HepG2 (cell line): ENCODE measurements around the gene KRT79. TPM values are rescaled to one million over a fixed set of nuclear protein-coding genes. Genes with fewer than 3 reads are reported as not detected.

Source experiments
- ATAC-seq: fragments of 200-7000 bp; cut with Tn5 transposase; 3 replicates; pipeline ENCODE4 v1.9.1; 2020; ENCODE audit warnings: mild to moderate bottlenecking, moderate library complexity
- BruUV-seq: library from RNA; stranded (reverse); fragments of 400-500 nt; replicated peaks from 2 replicates; lab custom pipeline; 2021; lab: Mats Ljungman, UMichigan
- CTCF ChIA-PET: fragments of 300-600 bp; formaldehyde crosslinking; extraction: SDS; loops from one replicate; lab custom pipeline; 2021; ENCODE audit warnings: low total read pairs, inconsistent platforms, low intra/inter-chr PET ratio; lab: Yijun Ruan, JAX
- POLR2A ChIA-PET: fragments of 350-600 bp; sonication (Branson Sonifier 250); formaldehyde crosslinking; loops from one replicate; lab custom pipeline; 2020; ENCODE audit warnings: antibody characterized with exemption, inconsistent platforms; lab: Yijun Ruan, JAX
- DNase-seq: peaks from one replicate; pipeline ENCODE4 v3.0.0-alpha.2; 2015; ENCODE audit warnings: low spot score
- FAIRE-seq: peaks from 3 replicates; lab custom pipeline; 2011; peaks lifted over from hg19 to GRCh38; lab: Jason Lieb, UNC
- H2AFZ ChIP-seq: one replicate; pipeline ENCODE4 v1.6.1; 2011; ENCODE audit warnings: low read length, inconsistent platforms
- H3K27ac ChIP-seq: fragments of 300-600 bp; 3 replicates; pipeline ENCODE4 v1.8.0; 2011; ENCODE audit warnings: mixed run types, mild to moderate bottlenecking, mixed read lengths, low read length, inconsistent platforms; ENCODE audit not compliant: insufficient read depth; ENCODE audit errors: extremely low read length
- H3K27me3 ChIP-seq, 2 experiments: fragments of 200-600 bp in 1 of 2; 2 replicates in 1 of 2; 3 replicates in 1 of 2; pipeline versions ENCODE4 v1.6.0 to v1.8.0; 2011; ENCODE audit warnings: low read length in 2 of 2, mild to moderate bottlenecking in 2 of 2, moderate library complexity in 2 of 2, inconsistent platforms in 1 of 2; ENCODE audit not compliant: insufficient read depth in 2 of 2, control insufficient read depth in 1 of 2
- H3K36me3 ChIP-seq, 2 experiments: fragments of 200-600 bp in 1 of 2; replicated peaks in 1 of 2; 2 replicates in 1 of 2; 3 replicates in 1 of 2; pipeline versions ENCODE4 v1.5.1 to v1.8.0; 2011; ENCODE audit warnings: low read length in 2 of 2, inconsistent platforms in 1 of 2; ENCODE audit not compliant: insufficient read depth in 2 of 2, control insufficient read depth in 1 of 2
- H3K4me1 ChIP-seq: 2 replicates; pipeline ENCODE4 v1.5.1; 2012; ENCODE audit warnings: low read length, inconsistent platforms; ENCODE audit not compliant: insufficient read depth
- H3K4me2 ChIP-seq: 2 replicates; pipeline ENCODE4 v1.6.0; 2011; ENCODE audit warnings: low read depth, low read length, inconsistent platforms
- H3K4me3 ChIP-seq, 3 experiments: fragments of 200-600 bp in 1 of 3; sonication (generic), shearing (Covaris generic) in 1 of 3; replicated peaks in 1 of 3; 2 replicates each; pipeline ENCODE4 v1.5.1; 2011 to 2016; ENCODE audit warnings: low read length in 3 of 3, inconsistent platforms in 2 of 3, low read depth in 2 of 3, mild to moderate bottlenecking in 2 of 3, control low read depth in 1 of 3, mixed read lengths in 1 of 3; ENCODE audit not compliant: insufficient read depth in 1 of 3
- H3K79me2 ChIP-seq: one replicate; pipeline ENCODE4 v1.6.1; 2011; ENCODE audit warnings: low read length, inconsistent platforms; ENCODE audit not compliant: insufficient read depth
- H3K9ac ChIP-seq: 2 replicates; pipeline ENCODE4 v1.6.0; 2011; ENCODE audit warnings: mild to moderate bottlenecking, low read depth, low read length, inconsistent platforms; ENCODE audit not compliant: insufficient read depth
- H3K9me3 ChIP-seq: 2 replicates; pipeline ENCODE4 v1.5.1; 2012; ENCODE audit warnings: mild to moderate bottlenecking, low read length
- H4K20me1 ChIP-seq: 2 replicates; pipeline ENCODE4 v1.6.0; 2011; ENCODE audit warnings: inconsistent platforms, mild to moderate bottlenecking, low read length, moderate library complexity; ENCODE audit not compliant: insufficient read depth
- MIXL1 ChIP-seq: IDR thresholded peaks from 2 replicates; pipeline ENCODE4 v1.6.1; 2016
- ZMAT3 ChIP-seq: sonication (generic); formaldehyde crosslinking; conservative IDR thresholded peaks from 2 replicates; pipeline ENCODE4 v1.7.0; 2021; ENCODE audit warnings: missing genetic modification reagents
- ZNF180 ChIP-seq: sonication (generic); formaldehyde crosslinking; IDR thresholded peaks from 2 replicates; pipeline ENCODE4 v1.4.0; 2020; ENCODE audit warnings: low read depth, missing genetic modification reagents, borderline replicate concordance
- ZNF253 ChIP-seq: sonication (generic); formaldehyde crosslinking; IDR thresholded peaks from 2 replicates; pipeline ENCODE4 v1.8.0; 2022; ENCODE audit warnings: mild to moderate bottlenecking, missing genetic modification reagents, borderline replicate concordance
- ZNF660 ChIP-seq: sonication (generic); formaldehyde crosslinking; IDR thresholded peaks from 2 replicates; pipeline ENCODE4 v1.5.1; 2020; ENCODE audit warnings: mild to moderate bottlenecking, low read depth, missing genetic modification reagents, borderline replicate concordance
- WGBS: methylation state at CpG from one replicate; pipeline ENCODE4 v1.1.6; 2017; ENCODE audit warnings: low lambda C conversion rate; 5-methylcytosine and 5-hydroxymethylcytosine counted together
- in situ Hi-C: cut with HindIII; loops from 2 replicates; pipeline ENCODE4 v1.10.0; 2017; ENCODE audit warnings: low pct_unique_long_range_greater_than_20kb; ENCODE audit not compliant: extremely low pct_ligation_motif_present
- intact Hi-C: fragments of 100-400 bp; cut with micrococcal nuclease; formaldehyde crosslinking; loops from one replicate; pipeline ENCODE4 v1.10.0; 2022; ENCODE audit not compliant: unreplicated experiment
- polyA plus RNA-seq, 8 experiments: library from polyadenylated mRNA; depleted of rRNA in 3 of 8; stranded (reverse) in 7 of 8; unstranded in 1 of 8; fragments of >200 nt; fragmentation: Illumina TruSeq in 4 of 8; extraction: Trizol in 4 of 8; gene quantifications; 2 replicates each; pipeline versions ENCODE4 v1.2.1 to v1.2.3, GENCODE V29; 2011 to 2016; ENCODE audit warnings: low read depth in 4 of 8, missing spikeins in 1 of 8, mixed read lengths in 1 of 8; ENCODE audit not compliant: insufficient read depth in 1 of 8
- total RNA-seq, 5 experiments: library from RNA; depleted of rRNA; stranded (reverse); fragments of >200 nt; fragmentation: Illumina TruSeq; extraction: Trizol; gene quantifications; 2 replicates each; pipeline ENCODE4 v1.2.3, GENCODE V29; 2016; ENCODE audit warnings: low read depth in 1 of 5

Gene KRT79
- total and polyA plus RNA-seq, 2 of the 13 experiments (the other 11 are each of a cell fraction or from before 2014, with no cell fraction given), result 0.09 TPM; not detected in 1

DNA sequence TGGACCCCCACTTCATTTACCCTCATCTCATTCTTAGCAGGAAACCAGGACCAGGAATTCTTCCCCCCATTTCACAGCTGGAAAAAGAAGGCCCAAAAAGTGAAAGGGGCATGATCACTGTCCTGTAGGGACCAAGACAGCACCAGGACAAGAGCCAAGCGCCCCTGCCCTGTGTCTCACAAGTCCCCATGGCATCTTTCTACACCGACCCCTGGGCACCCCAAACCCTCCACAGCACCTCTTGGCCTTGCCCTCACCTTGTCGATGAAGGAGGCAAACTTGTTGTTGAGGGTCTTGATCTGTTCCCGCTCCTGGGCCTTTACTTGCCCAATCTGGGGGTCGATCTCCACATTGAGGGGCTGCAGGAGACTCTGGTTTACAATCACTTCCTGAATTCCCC, 57.7 kb downstream of the KRT79 start:
- WGBS, result 3% methylated on average over 5 of the region's 5 CpGs
- Histone ChIP-seq H3K4me2 (no peak overlapping the region), H3K4me3 (no peak overlapping the region), H2AFZ (no peak overlapping the region), H3K27me3 (peaks cover 0 to 26% of the 10 kb centered on the region in 2 experiments; a peak in 4 of 5 replicates), H4K20me1 (no peaks in the 10 kb centered on the region), H3K36me3 (no peaks in the 10 kb centered on the region), H3K27ac (no peak overlapping the region), H3K9me3 (no peaks in the 10 kb centered on the region), H3K9ac (no peak overlapping the region), H3K4me1 (no peaks in the 10 kb centered on the region), H3K79me2 (no peaks in the 10 kb centered on the region)
- TF ChIP-seq ZNF253 (CRISPR knock-in tag) (no peak), ZNF180 (CRISPR knock-in tag) (no peak), MIXL1 (no peak), ZNF660 (CRISPR knock-in tag) (no peak)
- intact Hi-C loops (no loop called here), in situ Hi-C loops (no loop called here)
- FAIRE-seq, result no peak
- no peak for DNase-seq
- no peak for ATAC-seq
- BruUV-seq, result no TSS peak
- ChIA-PET CTCF (no interaction called here), POLR2A (no interaction called here)

DNA sequence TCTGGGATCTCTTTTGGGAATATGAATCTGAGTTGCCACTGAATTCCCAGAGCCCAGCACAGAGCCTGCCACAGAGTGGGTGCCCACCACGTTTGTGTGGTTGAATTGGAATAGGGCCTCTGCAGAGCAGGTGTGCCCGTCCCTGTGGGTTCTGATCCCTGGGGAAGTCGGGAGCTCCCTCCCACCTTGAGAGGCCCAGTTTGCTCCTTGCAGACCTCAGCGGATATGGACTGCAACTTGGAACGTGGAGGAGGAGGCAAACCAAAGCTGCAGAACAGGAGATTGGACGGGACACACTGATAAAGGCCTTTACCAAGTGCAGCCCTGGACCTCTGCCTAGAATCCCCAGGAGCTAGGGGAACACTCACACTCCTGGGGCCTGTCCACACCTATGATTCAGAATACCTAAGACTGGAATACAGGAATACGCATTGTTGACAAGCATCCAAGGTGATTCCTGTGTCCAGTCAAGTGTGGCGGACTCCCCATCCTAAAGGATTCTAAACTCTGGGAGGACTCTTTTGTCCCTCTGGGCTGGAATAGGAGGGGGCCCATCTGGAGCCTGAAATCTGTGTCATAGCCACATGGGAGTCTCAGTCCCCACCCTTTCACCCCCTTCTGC, 59.4 kb downstream of the KRT79 start:
- H4K20me1 ChIP-seq, result no peaks in the 10 kb centered on the region
- CTCF ChIA-PET, result no interaction called here
- intact Hi-C loops, result no loop called here
- no peaks in the 10 kb centered on the region for H3K9me3 ChIP-seq
- H3K27ac ChIP-seq, result no peak overlapping the region
- no peaks in the 10 kb centered on the region for H3K79me2 ChIP-seq
- H3K4me3 ChIP-seq, result no peak overlapping the region
- TF ChIP-seq ZMAT3, result no peak
- TF ChIP-seq, all 625 proteins: peak for 0
- no peak for DNase-seq
- POLR2A ChIA-PET, result no interaction called here
- BruUV-seq, result no TSS peak
- H3K4me1 ChIP-seq, result no peaks in the 10 kb centered on the region
- no peaks in the 10 kb centered on the region for H3K36me3 ChIP-seq
- H3K9ac ChIP-seq, result no peak overlapping the region
- in situ Hi-C loops, result no loop called here
- H2AFZ ChIP-seq, result no peak overlapping the region
- WGBS, result 0% methylated on average over 4 of the region's 8 CpGs
- FAIRE-seq, result no peak
- peaks cover 0 to 26% of the 10 kb centered on the region in 2 experiments; a peak in 4 of 5 replicates for H3K27me3 ChIP-seq
- no peak overlapping the region for H3K4me2 ChIP-seq
- ATAC-seq, result no peak
